ENCODE data around the gene RTL3. TPM values are rescaled to one million over a fixed set of nuclear protein-coding genes. Genes with fewer than 3 reads are reported as not detected.
"Not testable (repeated sequence)": the region's sequence is repeated elsewhere in the genome, so short reads cannot be mapped to it uniquely, and the experiment has no call there.

Gene RTL3
- total RNA-seq, 1 experiment from 2014 or later: not detected

- H3K27me3 ChIP-seq, H3K4me3 ChIP-seq, H3K36me3 ChIP-seq, DNase-seq, H3K9me3 ChIP-seq: not testable (repeated sequence)
Observed at GRCh38 chrX:78636096-78636495, 23.0 kb downstream of the RTL3 start.

GRCh38 chrX:78624962-78625909, 33.9 kb downstream of the RTL3 start:
- no peak for DNase-seq
- Histone ChIP-seq H3K36me3 (no peaks in the 10 kb centered on the region), H3K27me3 (no peaks in the 10 kb centered on the region), H3K4me3 (no peak overlapping the region), H3K9me3 (no peaks in the 10 kb centered on the region)

DNA sequence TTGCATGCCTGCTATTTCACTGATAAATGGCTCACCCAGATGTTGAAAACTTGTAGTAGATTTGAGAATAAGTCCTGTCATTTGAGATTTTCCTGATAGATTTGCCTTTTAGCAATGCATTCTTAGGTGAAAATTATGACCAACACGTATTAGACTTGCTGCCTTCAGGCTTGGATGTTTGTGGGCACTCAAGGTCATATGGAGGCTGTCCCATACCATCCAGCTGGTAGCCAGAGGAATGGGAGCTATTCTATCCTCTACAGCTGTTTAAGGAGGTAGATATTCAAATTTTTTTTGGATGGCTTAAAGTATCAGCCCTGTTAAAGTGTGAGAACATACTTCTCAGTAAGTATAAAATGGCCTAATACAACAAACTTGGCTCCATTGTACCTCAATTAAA, 34.7 kb downstream of the RTL3 start:
- no peak for DNase-seq
- Histone ChIP-seq H3K27me3 (no peaks in the 10 kb centered on the region), H3K4me3 (no peak overlapping the region), H3K36me3 (no peaks in the 10 kb centered on the region), H3K9me3 (no peaks in the 10 kb centered on the region)

DNA sequence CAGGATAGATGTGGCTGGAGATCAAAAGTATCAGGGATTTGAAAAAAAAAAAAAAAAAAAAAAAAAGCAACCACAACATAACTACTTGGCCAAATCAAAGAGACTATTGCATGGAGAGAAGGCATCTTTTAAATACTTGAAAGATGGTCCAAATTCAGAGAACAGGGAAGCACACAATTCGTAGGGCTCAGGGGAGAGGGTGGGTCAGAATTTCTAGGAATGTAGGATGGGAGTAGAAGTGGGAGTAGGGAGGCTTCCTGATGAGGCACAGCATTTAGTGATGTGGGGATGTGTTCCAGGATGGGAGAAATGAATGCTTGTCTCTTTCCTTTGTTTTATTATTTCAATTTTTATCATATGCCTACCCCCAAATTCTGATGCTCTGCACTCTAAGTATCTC, 36.3 kb downstream of the RTL3 start:
- no peaks in the 10 kb centered on the region for H3K36me3 ChIP-seq
- DNase-seq: no peak
- H3K9me3 ChIP-seq: no peaks in the 10 kb centered on the region
- no peak overlapping the region for H3K4me3 ChIP-seq
- no peaks in the 10 kb centered on the region for H3K27me3 ChIP-seq

GRCh38 chrX:78619834-78620233, 39.3 kb downstream of the RTL3 start:
- no peak overlapping the region for H3K4me3 ChIP-seq
- no peaks in the 10 kb centered on the region for H3K36me3 ChIP-seq
- peak; percentile 13 for DNase-seq
- no peaks in the 10 kb centered on the region for H3K9me3 ChIP-seq
- no peaks in the 10 kb centered on the region for H3K27me3 ChIP-seq

DNA sequence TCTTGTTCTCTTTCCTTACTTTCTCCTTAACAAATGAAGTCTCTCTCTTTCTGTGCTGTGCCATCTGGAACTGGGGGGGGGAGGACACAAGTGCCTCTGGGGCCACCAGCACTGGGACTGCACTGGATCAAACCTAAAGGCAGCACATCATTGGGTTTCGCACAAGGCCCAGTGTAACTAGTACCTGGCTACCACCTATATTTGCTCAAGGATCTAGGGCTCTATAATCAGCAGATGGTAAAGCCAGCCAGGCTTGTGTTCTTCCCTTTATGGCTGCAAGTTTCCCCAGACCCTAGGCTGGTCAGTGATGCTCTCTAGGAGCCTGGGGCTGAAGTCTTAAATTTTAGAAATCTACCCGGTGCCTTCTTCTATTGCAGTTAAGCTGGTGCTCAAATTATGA, 40.1 kb downstream of the RTL3 start:
- Histone ChIP-seq H3K36me3 (no peaks in the 10 kb centered on the region), H3K4me3 (no peak overlapping the region), H3K9me3 (no peaks in the 10 kb centered on the region), H3K27me3 (no peaks in the 10 kb centered on the region)
- DNase-seq: no peak

GRCh38 chrX:78614264-78614663, 44.9 kb downstream of the RTL3 start:
- no peaks in the 10 kb centered on the region for H3K36me3 ChIP-seq
- H3K27me3 ChIP-seq: no peaks in the 10 kb centered on the region
- H3K4me3 ChIP-seq: no peak overlapping the region
- H3K9me3 ChIP-seq: no peaks in the 10 kb centered on the region
- no peak for DNase-seq

Other genes starting within 250 kb of the RTL3 start
- gene LPAR4, start 88.4 kb upstream of the RTL3 start, total RNA-seq (2014; rRNA removed; shearing (Covaris generic); ENCODE audit: low replicate concordance): not detected in 2 replicates

Measured in MG63 (cell line).